ENCODE data around the gene PRSS22.

The PRSS22 gene, protein sequence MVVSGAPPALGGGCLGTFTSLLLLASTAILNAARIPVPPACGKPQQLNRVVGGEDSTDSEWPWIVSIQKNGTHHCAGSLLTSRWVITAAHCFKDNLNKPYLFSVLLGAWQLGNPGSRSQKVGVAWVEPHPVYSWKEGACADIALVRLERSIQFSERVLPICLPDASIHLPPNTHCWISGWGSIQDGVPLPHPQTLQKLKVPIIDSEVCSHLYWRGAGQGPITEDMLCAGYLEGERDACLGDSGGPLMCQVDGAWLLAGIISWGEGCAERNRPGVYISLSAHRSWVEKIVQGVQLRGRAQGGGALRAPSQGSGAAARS

GRCh38 chr16:2857451-2858244 is at the start of gene PRSS22:
Gene PRSS22, minus strand, starts transcription at chr16:2858170. Its CDS starts 66 bp downstream, at chr16:2858104.
- DNase-seq, result no peak

DNA sequence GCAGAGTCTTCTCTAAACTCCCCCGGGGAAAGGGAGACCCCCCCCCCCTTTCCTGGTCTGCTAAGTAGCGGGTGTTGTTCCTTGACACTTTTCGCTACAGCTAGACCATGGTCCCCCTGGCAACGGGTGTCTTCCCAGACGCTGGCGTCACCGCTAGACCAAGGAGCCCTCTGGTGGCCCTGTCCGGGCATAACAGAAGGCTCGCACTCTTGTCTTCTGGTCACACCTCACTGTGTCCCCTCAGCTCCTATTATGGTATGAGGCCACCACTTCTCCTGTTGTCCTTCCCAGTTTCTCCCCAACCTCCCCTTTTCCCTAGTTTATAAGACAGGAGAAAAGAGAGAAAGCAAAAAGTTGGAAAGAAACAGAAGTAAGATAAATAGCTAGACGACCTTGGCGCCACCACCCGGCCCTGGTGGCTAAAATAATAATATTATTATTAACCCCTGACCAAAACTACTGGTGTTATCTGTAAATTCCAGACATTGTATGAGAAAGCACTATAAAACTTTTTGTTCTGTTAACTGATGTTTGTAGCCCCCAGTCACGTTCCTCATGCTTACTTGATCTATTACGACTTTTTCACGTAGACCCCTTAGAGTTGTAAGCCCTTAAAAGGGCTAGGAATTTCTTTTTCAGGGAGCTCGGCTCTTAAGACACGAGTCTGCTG is 49.2 kb upstream of the PRSS22 start:
- peak; percentile 9 for DNase-seq

DNA sequence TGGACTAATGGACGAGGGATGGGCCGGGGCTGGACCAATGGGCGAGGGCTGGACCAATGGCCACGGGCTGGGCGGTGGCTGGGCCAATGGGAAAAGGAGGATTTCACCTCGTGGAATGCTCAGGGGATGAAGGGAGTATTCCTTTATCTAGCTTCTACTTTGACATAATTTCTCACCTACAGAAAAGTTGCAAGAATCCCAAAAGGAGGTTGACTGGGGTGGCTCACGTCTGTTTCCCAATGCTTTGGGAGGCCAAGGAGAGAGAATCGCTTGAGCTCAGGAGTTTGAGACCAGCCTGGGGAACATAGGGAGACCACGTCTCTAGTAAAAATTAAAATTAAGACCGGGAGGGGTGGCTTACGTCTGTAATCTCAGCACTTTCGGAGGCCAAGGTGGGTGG is 48.0 kb upstream of the PRSS22 start:
- no peak for DNase-seq

- peak; percentile 99 for DNase-seq
Measured at GRCh38 chr16:2905241-2905987, 47.4 kb upstream of the PRSS22 start.

- DNase-seq, result peak; percentile 52
Measured at GRCh38 chr16:2904922-2905240, 46.9 kb upstream of the PRSS22 start.

DNA sequence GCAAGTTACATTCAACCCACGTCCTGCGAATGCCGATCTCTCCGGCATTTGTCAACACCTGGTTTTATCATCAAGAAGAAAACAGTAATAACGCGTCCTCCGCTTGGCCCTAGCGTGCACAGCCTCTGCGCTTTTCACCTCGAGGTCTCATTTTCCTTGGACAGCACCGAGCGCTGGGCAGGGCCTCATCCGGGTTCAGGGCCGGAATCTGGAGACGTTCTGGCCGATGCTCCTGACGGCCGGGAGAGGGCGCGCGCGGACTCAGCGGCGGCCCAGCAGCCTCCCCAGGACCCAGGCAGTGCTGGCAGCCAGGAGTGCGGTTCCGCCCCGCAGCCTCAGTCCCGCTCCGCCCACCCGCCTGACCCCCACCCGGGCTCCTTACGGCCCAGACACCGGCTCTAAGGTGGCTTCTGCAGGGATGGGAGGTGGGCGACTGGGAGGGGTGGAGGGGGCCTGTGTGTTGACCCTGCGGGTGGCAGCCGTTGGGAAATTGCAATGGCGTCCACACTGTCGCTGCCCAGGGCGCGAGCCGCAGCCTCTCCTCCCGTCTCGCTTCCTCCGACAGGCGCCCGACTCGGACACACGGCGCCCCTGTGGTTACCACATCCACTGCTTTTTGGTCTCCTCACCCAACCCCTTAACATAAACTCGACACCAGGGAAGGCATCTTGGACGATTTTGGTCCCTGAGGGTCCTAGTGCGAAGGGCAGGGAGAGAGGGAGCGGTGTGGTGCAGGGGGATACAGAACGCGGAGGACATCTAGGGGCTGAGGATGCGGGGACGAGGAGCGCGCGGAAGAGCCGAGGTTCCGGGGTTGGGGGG is 46.3 kb upstream of the PRSS22 start:
- DNase-seq, result peak; percentile 67

- no peak for DNase-seq
Measured at GRCh38 chr16:2902337-2903130, 44.6 kb upstream of the PRSS22 start.

DNA sequence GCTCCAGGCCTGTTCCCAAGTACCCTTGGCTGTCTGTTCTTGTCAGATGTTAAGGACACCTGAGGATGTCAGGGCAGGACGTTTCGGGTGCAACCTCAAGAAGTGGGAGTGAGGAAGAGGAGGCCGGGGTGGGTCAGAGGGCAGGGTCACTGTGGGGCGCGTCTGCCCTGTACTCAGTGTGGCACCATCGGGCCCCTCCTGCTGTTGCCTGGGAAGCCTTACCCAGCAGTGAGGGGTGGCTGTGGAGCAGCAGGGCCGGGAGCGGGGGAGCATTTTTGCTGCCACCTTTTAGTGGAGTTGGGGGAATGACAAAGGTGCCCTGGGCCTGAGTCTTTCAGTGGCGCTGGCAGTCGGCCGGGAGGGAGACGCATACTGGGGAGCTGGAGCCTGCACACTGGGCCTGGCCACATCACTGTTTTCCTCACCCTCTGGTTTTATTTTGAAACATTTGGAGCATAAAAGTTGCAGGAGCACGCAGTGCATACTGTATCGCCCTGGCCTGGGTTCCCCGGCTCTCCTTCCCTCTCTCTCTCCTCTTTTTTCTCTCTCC is 42.6 kb upstream of the PRSS22 start:
- DNase-seq, result no peak

DNA sequence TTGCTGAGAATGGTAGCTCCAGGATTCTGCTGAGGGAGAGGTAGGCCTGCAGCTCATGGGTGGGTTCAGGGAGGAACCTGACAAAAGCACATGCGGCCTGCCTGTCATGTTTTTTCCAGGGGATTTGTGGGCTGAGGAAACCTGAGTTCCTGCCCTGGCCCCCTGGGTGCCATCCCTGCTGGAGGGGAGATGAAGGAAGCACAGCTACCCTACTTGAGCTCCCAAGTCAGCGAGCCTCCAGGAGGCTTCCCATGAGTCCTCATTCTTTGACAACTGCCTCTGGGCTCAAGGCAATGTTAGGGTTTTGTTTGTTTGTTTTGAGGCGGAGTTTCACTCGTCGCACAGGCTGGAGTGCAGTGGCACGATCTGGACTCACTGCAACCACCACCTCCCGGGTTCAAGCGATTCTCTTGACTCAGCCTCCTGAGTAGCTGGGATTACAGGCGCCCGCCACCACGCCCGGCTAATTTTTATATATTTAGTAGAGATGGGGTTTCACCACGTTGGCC is 41.6 kb upstream of the PRSS22 start:
- DNase-seq, result no peak

GRCh38 chr16:2898831-2899563 is 41.0 kb upstream of the PRSS22 start:
- no peak for DNase-seq

DNA sequence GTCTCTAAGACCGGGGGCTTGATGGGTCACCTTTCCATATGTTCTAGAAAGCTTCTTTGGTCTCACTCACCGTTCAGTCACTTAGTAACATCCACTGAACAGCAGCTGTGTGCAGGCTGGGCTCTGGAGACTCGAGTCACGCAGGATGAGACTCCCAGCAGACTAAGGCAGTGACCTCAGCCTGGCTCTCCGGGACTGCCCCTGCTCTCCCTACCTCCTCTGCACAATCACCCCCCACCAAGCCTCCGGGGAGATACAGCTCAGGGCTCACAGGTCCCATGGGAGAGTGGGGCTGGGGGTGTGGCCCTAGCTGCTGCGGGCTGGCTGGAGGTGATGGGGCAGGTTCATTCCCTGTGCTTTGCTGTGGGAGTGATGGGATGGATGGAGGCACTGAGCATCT is 39.1 kb upstream of the PRSS22 start:
- no peak for DNase-seq

DNA sequence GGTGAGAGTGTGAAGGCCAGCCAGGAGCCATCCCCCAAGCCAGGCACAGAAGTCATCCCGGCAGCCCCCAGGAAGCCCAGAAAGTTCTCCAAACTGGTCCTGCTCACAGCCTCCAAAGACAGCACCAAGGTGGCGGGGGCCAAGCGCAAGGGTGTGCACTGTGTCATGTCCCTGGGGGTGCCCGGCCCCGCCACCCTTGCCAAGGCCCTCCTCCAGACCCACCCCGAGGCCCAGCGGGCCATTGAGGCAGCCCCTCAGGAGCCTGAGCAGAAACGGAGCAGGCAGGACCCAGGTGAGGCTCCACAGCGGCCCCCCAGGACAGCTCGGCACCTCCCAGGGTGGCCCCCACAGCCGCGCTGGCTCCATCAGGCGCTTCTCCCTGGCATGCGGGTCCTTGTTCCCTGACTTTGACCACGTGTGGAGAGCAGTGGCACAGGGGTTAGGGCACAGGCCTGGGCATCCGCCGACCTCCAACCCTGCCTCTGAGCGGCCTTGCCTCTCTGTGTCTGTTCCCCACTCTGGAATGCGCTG is 38.6 kb upstream of the PRSS22 start:
- DNase-seq, result no peak

DNA sequence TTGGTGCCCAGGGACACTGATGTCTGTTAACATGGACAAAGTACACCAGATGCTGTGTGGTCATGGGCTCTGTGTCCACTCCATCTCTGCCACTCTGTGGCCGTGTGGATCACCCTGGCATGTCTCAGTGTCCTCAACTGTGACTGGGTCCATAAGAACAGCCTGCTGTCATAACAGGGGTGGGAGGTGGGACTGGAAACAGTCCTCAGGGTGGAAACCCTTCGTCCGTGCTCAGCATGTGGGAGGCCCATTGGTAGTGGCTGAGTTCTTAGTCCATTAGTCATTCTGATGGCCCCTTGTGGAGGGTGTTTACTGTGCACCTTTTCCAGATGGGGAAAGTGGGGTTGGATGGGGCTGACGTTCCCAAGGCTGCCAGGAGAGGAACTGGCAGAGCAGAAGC is 37.8 kb upstream of the PRSS22 start:
- no peak for DNase-seq

DNA sequence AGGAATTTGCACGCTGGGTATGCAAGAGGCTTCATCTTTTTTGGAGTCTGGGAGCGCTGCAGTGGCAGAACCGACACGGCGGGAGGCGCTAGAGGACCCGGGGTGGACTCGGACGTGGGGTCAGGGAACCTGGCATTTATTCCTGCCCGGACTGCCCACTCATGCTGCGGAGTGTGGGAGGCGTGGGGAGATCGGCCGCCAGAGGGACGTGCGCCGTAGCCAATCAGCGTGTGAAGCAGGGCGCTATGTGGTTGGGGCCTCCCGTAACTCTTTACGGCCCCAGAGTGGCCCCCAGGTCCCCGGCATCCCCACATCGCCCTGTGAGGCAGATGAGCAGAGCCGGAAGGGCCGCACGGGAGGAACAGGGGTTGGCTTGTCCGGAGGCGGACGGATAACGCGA is 36.3 kb upstream of the PRSS22 start:
- DNase-seq, result no peak

- DNase-seq, result no peak
Measured at GRCh38 chr16:2884041-2884451, 26.1 kb upstream of the PRSS22 start.

DNA sequence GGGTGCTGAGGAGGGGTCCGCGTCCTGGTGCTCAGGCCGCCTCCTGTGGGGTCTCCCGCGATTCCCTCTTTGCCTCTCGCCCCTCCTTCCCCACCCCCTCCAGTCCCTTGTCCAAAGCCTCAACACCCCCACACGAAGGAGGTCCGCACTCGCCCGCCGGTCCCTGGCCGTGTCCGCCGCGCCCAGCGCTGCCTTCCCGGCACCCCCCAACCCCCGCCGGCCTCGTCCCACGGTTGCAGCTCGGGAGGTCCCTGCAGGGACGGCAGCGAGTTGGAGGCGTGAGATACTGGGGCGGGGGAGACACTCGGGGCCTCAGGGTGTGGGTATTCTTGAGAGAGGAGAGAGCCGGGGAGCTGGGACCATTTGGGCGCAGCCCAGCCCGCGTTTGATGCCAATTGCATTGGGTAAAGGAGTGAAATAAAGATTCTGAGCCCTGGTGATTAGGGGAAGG is 25.5 kb upstream of the PRSS22 start:
- no peak for DNase-seq

DNA sequence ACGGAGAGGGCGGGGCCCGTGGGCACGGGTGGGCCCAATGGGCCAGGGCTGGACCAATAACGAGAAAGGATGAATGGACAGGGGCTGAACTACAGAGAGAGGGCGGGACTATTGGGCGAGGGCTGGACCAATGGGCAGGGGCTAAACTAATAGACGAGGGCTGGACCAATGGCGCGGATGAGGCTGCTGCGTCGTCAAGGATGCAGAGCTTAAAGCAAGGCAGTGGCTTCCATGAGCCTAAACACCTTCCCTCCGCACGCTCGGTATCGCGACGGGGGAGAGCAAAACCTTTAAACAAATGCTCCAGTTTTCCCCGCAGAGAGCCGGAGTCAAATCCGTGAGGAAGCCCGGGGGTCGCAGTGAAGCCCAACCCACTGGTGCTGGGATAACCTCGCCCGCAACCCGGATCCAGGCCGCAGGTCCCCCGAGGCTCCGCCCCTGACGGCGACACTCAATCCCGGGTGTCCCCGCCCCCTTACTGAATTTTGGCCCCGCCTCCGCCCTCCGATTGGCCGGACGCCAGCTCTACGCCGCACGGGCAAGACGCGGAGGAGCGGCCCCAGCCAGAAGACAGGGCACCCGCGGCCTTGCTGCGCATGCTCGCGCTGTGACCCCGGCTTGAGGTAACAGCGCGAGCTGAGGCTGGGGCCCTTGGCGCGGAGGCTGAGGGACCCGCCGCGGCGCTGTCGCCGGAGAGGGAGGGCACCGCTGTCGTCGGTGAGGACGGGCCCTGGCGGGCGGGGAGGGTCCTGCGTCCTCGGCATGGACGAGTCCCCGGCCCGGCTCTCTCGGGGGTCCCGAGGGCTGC is 24.9 kb upstream of the PRSS22 start, which contains the start of gene FLYWCH2:
TSS of gene FLYWCH2 (plus strand) at position 566 of the 808 bp plus-strand sequence. CDS start 13,235 bp downstream, outside the sequence.
- peak; percentile 94 for DNase-seq

- DNase-seq, result peak; percentile 28
Measured at GRCh38 chr16:2881783-2882649, 24.0 kb upstream of the PRSS22 start.

Data from NCI-H2171 (cell line).